HL-60/S4 treated with retinoic acid at 250 ng/mL for 4 days and 3 days (cell line): Measurements from ENCODE around the gene MSL2.
"Not testable (repeated sequence)": the region's sequence is repeated elsewhere in the genome, so short reads cannot be mapped to it uniquely, and the experiment has no call there.

Experiments used
- in situ Hi-C: fragments of 300-500 bp; cut with MboI; formaldehyde crosslinking; loops from 2 replicates; pipeline ENCODE4 v1.7.0; 2022; ENCODE audit warnings: low sequenced_read_pairs

MSL2 gene, protein sequence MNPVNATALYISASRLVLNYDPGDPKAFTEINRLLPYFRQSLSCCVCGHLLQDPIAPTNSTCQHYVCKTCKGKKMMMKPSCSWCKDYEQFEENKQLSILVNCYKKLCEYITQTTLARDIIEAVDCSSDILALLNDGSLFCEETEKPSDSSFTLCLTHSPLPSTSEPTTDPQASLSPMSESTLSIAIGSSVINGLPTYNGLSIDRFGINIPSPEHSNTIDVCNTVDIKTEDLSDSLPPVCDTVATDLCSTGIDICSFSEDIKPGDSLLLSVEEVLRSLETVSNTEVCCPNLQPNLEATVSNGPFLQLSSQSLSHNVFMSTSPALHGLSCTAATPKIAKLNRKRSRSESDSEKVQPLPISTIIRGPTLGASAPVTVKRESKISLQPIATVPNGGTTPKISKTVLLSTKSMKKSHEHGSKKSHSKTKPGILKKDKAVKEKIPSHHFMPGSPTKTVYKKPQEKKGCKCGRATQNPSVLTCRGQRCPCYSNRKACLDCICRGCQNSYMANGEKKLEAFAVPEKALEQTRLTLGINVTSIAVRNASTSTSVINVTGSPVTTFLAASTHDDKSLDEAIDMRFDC

GRCh38 chr3:136196064-136196400 lies at the start of gene MSL2:
MSL2 (minus strand) TSS chr3:136196335; CDS start chr3:136195113, 1,222 bp downstream.
- in situ Hi-C loops = no loop called here

DNA sequence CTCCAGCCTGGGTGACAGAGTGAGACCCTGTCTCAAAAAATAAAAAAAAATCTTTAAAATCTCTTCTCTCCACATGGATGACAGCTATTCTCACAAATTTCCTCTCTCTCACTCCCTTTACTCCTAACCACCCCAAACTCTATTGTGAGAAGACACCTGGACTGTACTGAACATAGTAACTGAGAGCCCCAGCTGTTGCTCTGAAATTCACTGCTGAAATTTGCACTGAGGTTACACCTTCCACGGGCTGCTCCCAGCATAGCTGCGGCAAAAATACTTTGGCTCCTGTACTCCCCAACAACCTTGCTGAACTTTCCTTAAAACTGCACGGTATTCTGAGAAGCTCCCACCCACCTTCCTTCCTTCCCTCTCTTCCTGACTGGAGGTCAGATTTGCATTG lies 49.6 kb upstream of the MSL2 start:
- in situ Hi-C loops = no loop called here

DNA sequence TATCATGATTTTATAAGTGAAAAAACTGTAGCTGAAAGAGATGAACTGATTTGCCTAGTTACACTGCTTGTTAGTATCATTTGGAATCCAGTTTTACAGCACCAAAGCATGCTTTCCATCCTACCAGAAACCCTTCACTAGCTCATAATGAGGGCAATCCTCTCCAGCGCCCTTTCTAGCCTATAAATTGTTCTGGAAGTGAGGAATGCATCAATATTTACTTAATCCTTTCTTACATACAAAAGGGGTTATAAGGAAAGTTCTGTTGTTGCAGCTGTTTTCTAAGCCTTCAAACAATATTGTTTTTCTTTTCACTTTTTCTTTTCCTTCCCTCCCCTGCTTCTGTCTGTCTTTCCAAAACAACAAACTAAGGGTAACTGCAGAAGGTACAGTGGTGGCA lies 43.0 kb upstream of the MSL2 start:
- in situ Hi-C loops = no loop called here

DNA sequence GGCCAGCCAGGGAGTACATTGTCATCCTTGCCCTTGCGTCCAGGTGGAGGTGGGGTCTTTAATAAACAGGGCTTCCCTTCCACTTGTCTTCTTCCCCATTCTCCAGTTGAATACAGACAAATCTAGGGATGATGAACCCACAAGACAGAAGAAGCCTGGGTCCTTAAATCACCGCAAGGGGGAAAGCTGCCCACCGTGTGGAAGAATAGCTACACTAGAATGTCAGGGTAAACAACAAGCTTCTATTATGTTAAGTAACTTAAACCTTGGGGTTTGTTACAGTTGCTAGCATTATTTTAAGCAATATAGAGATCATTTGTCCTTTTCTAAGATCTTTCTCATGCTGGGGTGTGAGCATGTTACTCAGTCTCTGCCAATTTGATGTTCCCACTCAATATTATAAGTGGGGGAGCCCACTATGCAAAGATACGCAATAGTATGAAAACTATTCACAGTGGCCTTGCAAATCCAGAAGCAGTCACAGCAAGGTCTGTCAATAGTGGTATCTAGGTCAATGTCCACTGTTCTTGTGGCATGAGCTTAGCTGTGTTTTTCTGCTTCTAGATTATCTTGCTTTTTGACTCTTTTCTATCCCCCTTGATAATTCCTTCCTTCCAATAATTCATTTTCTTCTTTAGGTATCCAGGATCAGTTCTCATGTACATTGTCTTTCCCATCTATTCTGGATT lies 42.0 kb upstream of the MSL2 start:
- in situ Hi-C loops = no loop called here

GRCh38 chr3:136237103-136237502 lies 41.0 kb upstream of the MSL2 start:
- in situ Hi-C loops = no loop called here

- in situ Hi-C loops = no loop called here
Observed at GRCh38 chr3:136236109-136236508, 40.0 kb upstream of the MSL2 start.

DNA sequence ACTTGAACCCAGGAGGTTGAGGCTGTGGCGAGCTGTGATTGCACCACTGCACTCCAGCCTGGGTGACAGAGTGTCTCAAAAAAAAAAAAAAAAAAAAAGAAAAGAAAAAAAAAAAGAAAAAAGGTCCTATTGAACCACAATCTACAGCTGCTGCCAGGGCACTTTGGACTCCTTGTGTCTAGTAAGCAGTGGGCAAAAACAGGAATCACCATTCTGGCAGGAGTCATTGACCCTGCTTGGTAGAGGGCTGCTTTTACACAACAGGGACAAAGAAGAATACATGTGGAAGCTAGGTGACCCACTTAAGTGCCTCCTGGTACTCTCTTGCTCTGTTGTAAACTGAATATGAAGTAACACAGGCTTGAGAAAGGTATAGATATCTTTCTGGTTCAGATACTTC lies 39.4 kb upstream of the MSL2 start:
- in situ Hi-C loops = no loop called here

GRCh38 chr3:136232413-136232812 lies 36.3 kb upstream of the MSL2 start:
- in situ Hi-C loops = no loop called here

DNA sequence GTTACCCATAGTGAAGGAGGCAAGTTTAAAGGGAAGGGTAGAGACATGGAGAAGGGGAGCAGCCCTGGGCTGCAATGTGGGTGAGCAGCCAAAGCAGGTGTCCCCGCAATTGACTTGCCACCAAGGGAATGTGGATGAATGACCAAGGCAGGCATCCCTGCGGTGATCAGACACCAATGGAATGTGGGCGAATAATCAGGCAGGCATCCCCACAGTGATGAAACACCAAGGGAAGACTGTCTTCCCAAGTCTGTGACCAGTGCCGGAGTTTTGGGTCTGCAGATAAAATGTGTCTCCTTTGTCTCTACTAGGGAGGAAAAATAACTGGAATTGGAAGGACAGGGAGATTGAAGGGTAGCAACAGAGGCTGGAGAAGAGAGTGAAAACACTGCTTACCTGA lies 26.6 kb upstream of the MSL2 start:
- in situ Hi-C loops = not testable (repeated sequence)

GRCh38 chr3:136211547-136211946 lies 15.4 kb upstream of the MSL2 start:
- in situ Hi-C loops = no loop called here

- in situ Hi-C loops = no loop called here
Observed at GRCh38 chr3:136209921-136210320, 13.8 kb upstream of the MSL2 start.

DNA sequence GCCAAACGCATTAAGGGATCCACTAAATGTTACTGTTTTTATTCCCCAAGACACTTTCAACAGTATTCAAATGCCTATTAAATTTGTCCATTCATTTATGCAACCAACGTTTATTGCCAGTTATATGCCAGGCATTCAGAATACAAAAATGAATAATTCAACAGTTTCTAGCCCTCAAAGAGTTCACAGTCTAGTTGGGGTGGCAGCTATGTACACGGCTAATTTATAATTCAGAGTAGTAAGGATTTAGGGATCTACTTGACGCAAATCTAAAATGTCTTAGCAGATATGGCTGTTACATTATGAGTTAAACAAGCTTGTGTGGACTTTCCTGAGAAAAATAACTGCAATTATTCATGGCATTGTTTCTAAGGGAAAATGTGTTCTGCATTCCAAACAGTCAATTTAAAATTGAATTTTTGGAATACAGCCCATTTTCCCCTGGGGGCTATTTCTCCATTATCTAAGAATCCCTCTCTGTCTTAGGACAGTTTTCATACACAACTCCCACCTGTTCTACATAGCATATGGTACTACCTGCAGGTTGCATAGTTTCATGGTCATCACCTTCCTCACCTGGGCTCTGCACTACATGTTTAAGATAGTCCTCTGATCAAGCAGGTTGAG lies 11.5 kb upstream of the MSL2 start:
- in situ Hi-C loops = no loop called here

DNA sequence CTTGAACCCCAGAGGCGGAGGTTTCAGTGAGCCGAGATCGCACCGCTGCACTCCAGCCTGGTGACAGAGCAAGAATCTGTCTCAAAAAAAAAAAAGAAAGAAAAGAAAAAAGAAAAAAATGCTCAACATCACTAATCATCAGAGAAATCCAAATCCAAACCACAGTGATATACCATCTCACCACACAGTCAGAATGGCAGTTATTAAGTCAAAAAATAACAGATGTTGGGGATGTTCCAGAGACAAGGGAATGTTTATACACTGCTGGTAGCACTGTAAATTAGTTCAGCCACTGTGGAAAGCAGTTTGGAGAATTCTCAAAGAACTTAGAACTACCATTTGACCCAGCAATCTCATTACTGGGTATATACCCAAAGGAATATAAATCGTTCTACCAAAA lies 3.1 kb upstream of the MSL2 start:
- in situ Hi-C loops = not testable (repeated sequence)

GRCh38 chr3:136198462-136199078 lies 2.4 kb upstream of the MSL2 start:
- in situ Hi-C loops = not testable (repeated sequence)

DNA sequence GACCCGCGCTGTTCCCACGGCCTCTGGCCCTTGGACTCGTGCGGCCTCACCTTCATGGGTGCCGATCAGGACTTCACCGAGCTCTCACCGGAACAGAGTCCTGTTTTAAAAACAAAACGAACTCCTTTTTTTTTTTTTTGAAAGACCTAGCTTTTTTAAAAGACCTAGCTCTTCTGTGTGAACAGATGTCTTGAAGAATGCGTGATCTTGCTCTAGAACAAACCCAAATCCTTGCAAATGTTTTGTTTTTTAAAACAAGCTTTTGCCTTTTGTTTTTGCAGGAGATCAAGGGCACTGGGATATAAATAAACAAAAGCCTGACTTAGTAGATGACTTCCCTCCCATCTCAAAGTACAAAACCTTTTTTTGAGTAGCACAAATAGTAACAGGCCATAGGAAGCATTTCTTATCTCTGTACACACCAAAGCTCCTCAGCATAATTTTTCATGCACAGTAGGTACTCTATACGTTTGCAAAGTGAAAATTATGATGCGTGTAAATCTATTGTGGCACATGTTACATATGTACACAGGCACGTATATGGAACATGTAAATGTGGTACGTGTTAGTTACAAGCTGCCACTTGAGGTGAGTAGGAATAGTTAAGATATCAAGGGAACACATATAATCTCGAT lies 1.1 kb upstream of the MSL2 start:
- in situ Hi-C loops = no loop called here

- in situ Hi-C loops = no loop called here
Observed at GRCh38 chr3:136196401-136197158, 445 bp upstream of the MSL2 start.

- in situ Hi-C loops = no loop called here
Observed at GRCh38 chr3:136195258-136196063, 674 bp downstream of the MSL2 start.

DNA sequence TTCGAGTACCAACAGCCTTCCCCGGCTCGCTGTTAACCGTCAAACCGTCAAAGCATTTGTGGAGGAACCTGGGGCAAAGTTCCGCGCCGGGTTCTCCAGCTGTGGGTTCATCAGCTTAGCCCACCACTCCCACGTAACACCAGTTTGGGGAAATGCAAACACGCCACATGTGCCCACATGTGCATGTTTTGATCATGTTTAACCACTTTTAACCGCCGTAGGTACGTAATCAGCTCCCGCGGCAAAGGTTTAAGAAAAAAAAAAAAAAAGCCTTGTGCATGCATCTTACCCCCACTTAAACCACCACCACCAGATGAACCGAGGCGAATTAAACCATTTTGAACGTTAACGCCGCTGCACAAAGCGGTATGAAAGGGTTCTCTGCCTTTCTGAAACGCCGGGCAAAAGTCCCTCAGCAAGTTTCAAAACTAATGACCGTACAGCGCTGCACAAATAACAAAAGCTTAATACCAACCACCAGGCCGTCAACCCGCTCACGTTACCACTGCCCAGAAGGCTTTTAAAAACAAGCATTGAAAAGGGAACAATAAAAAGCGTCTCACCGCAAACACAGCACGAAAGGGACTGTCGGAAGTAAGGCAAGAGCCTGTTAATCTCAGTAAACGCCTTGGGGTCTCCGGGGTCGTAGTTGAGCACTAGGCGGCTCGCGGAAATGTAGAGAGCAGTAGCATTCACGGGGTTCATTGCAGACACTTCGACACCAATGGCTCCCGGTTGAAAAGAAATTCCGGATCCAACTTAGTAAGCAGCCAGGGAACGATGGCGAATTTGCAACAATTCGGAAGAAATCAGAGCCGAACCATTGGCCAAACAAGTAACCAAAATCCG lies 1.5 kb downstream of the MSL2 start:
- in situ Hi-C loops = no loop called here
